Measurements from ENCODE around the gene A1BG. TPM values are rescaled to one million over a fixed set of nuclear protein-coding genes. Genes with fewer than 3 reads are reported as not detected.

The A1BG gene
- polyA plus RNA-seq, 5 donors, result 0.90 to 4.6 (median 1.9) TPM

- DNase-seq, result no peak
Measured at GRCh38 chr19:58304748-58305064, 48.6 kb downstream of the A1BG start.

GRCh38 chr19:58304255-58304654, 49.0 kb downstream of the A1BG start:
- no peak for DNase-seq

- DNase-seq, result no peak
Measured at GRCh38 chr19:58300620-58301019, 52.7 kb downstream of the A1BG start.

DNA sequence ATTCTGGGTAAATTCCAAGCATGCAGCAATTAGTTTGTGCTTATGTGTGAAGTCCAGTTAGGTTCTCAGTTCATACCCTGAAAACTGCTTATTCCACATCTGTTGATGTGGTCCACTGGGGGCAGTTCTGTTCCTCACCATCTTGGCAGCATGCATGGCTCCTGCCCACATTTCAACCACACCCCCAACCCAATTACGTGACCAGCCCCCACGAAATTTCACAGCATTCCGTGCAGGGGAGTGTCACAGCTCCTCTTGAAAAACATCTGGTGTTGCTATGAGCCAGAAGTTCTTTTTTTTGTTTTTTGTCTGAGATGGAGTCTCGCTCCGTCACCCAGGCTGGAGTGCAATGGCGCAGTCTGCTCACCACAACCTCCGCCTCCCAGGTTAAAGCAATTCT, 57.2 kb downstream of the A1BG start:
- DNase-seq, result no peak

Other genes starting within 250 kb of the A1BG start
- 10 to 100 TPM; 16.5 to 22.7 (median 19.8) TPM for gene ZNF329, start 202.7 kb downstream of the A1BG start, polyA plus RNA-seq (ENCODE audit: insufficient read depth in 1 of 5, insufficient read length in 5 of 5, low replicate concordance in 1 of 5)
- 10 to 100 TPM; 15.9 to 23.2 (median 21.8) TPM for gene ZNF274, start 170.4 kb downstream of the A1BG start, polyA plus RNA-seq (ENCODE audit: insufficient read depth in 1 of 5, insufficient read length in 5 of 5, low replicate concordance in 1 of 5)
- 10 to 100 TPM; 29.3 to 41.2 (median 39.0) TPM for gene ZNF544, start 124.6 kb downstream of the A1BG start, polyA plus RNA-seq (ENCODE audit: insufficient read depth in 1 of 5, insufficient read length in 5 of 5, low replicate concordance in 1 of 5)
- gene ZNF8, start 74.5 kb downstream of the A1BG start, polyA plus RNA-seq (ENCODE audit: insufficient read depth in 1 of 5, insufficient read length in 5 of 5, low replicate concordance in 1 of 5), result 10 to 100 TPM in 1 of 5 donors, 1 to 10 TPM in 4; 7.0 to 10.4 (median 9.7) TPM
- 10 to 100 TPM; 50.7 to 57.1 (median 53.8) TPM for gene ERVK3-1, start 48.1 kb downstream of the A1BG start, polyA plus RNA-seq (ENCODE audit: insufficient read depth in 1 of 5, insufficient read length in 5 of 5, low replicate concordance in 1 of 5)
- 1 to 10 TPM; 3.6 to 4.5 (median 3.9) TPM for gene ZSCAN22, start 26.5 kb downstream of the A1BG start, polyA plus RNA-seq (ENCODE audit: insufficient read depth in 1 of 5, insufficient read length in 5 of 5, low replicate concordance in 1 of 5)
- 1 to 10 TPM; 2.5 to 4.7 (median 3.0) TPM for gene ZNF497, start 9.3 kb upstream of the A1BG start, polyA plus RNA-seq (ENCODE audit: insufficient read depth in 1 of 5, insufficient read length in 5 of 5, low replicate concordance in 1 of 5)
- 1 to 10 TPM; 1.4 to 4.2 (median 2.2) TPM for gene ZNF837, start 27.5 kb upstream of the A1BG start, polyA plus RNA-seq (ENCODE audit: insufficient read depth in 1 of 5, insufficient read length in 5 of 5, low replicate concordance in 1 of 5)
- 1,000 to 10,000 TPM; 1,196 to 1,701 (median 1,259) TPM for gene RPS5, start 33.8 kb upstream of the A1BG start, polyA plus RNA-seq (ENCODE audit: insufficient read depth in 1 of 5, insufficient read length in 5 of 5, low replicate concordance in 1 of 5)
- not detected for gene RNF225, start 42.2 kb upstream of the A1BG start, polyA plus RNA-seq (ENCODE audit: insufficient read depth in 1 of 5, insufficient read length in 5 of 5, low replicate concordance in 1 of 5)
- gene ZNF584, start 55.2 kb upstream of the A1BG start, polyA plus RNA-seq (ENCODE audit: insufficient read depth in 1 of 5, insufficient read length in 5 of 5, low replicate concordance in 1 of 5), result 10 to 100 TPM in 2 of 5 donors, 1 to 10 TPM in 3; 8.0 to 11.3 (median 9.9) TPM
- 10 to 100 TPM in 4 of 5 donors, 1 to 10 TPM in 1; 7.8 to 11.3 (median 10.7) TPM for gene ZNF132, start 86.7 kb upstream of the A1BG start, polyA plus RNA-seq (ENCODE audit: insufficient read depth in 1 of 5, insufficient read length in 5 of 5, low replicate concordance in 1 of 5)
- 1 to 10 TPM; 4.6 to 8.0 (median 6.7) TPM for gene ZNF324B, start 98.1 kb upstream of the A1BG start, polyA plus RNA-seq (ENCODE audit: insufficient read depth in 1 of 5, insufficient read length in 5 of 5, low replicate concordance in 1 of 5)
- gene ZNF324, start 113.6 kb upstream of the A1BG start, polyA plus RNA-seq (ENCODE audit: insufficient read depth in 1 of 5, insufficient read length in 5 of 5, low replicate concordance in 1 of 5), result 10 to 100 TPM in 1 of 5 donors, 1 to 10 TPM in 4; 6.8 to 10.1 (median 8.5) TPM
- gene ZNF446, start 122.9 kb upstream of the A1BG start, polyA plus RNA-seq (ENCODE audit: insufficient read depth in 1 of 5, insufficient read length in 5 of 5, low replicate concordance in 1 of 5), result 10 to 100 TPM; 12.0 to 16.5 (median 14.0) TPM
- gene SLC27A5, start 158.5 kb upstream of the A1BG start, polyA plus RNA-seq (ENCODE audit: insufficient read depth in 1 of 5, insufficient read length in 5 of 5, low replicate concordance in 1 of 5), result 1 to 10 TPM; 5.8 to 9.5 (median 7.8) TPM
- gene ZBTB45, start 166.3 kb upstream of the A1BG start, polyA plus RNA-seq (ENCODE audit: insufficient read depth in 1 of 5, insufficient read length in 5 of 5, low replicate concordance in 1 of 5), result 10 to 100 TPM in 2 of 5 donors, 1 to 10 TPM in 3; 7.2 to 17.2 (median 9.1) TPM
- 100 to 1,000 TPM; 459 to 685 (median 528) TPM for gene TRIM28, start 190.6 kb upstream of the A1BG start, polyA plus RNA-seq (ENCODE audit: insufficient read depth in 1 of 5, insufficient read length in 5 of 5, low replicate concordance in 1 of 5)
- gene CHMP2A, start 201.6 kb upstream of the A1BG start, polyA plus RNA-seq (ENCODE audit: insufficient read depth in 1 of 5, insufficient read length in 5 of 5, low replicate concordance in 1 of 5), result 100 to 1,000 TPM in 1 of 5 donors, 10 to 100 TPM in 4; 83.6 to 114 (median 94.7) TPM
- 10 to 100 TPM; 64.8 to 90.5 (median 77.1) TPM for gene UBE2M, start 205.1 kb upstream of the A1BG start, polyA plus RNA-seq (ENCODE audit: insufficient read depth in 1 of 5, insufficient read length in 5 of 5, low replicate concordance in 1 of 5)
- 10 to 100 TPM; 27.0 to 49.9 (median 40.9) TPM for gene MZF1, start 219.8 kb upstream of the A1BG start, polyA plus RNA-seq (ENCODE audit: insufficient read depth in 1 of 5, insufficient read length in 5 of 5, low replicate concordance in 1 of 5)

Measured in right lung (tissue), 5 donors.